ENCODE data around the gene MIDN.

MIDN gene

GRCh38 chr19:1220976-1221903, 27.1 kb upstream of the MIDN start:
- no peak for DNase-seq (ENCODE audit: low read depth)

GRCh38 chr19:1221904-1222255, 26.5 kb upstream of the MIDN start:
- DNase-seq (ENCODE audit: low read depth): no peak

DNA sequence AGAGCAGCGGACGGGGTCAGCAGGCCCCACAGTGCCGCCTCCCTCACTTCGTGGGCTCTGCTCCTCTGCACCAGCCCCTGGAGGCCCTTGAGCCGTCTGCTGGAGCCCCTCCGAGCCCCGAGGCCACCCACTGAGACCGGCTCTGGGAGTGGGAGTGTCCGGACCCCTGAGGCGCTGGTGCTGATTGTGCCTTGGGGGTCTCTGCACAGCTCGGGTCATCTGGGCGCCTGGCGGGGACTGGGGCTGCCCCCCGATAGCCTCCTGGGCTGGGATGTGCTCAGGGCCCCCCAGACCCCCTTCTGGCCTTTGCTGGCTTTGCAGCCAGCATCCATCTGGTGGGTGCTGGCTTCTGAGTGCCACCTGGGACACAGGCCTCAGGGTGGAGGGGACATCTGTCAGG, 26.0 kb upstream of the MIDN start:
- no peak for DNase-seq (ENCODE audit: low read depth)

GRCh38 chr19:1223018-1223855, 25.1 kb upstream of the MIDN start:
- no peak for DNase-seq (ENCODE audit: low read depth)

DNA sequence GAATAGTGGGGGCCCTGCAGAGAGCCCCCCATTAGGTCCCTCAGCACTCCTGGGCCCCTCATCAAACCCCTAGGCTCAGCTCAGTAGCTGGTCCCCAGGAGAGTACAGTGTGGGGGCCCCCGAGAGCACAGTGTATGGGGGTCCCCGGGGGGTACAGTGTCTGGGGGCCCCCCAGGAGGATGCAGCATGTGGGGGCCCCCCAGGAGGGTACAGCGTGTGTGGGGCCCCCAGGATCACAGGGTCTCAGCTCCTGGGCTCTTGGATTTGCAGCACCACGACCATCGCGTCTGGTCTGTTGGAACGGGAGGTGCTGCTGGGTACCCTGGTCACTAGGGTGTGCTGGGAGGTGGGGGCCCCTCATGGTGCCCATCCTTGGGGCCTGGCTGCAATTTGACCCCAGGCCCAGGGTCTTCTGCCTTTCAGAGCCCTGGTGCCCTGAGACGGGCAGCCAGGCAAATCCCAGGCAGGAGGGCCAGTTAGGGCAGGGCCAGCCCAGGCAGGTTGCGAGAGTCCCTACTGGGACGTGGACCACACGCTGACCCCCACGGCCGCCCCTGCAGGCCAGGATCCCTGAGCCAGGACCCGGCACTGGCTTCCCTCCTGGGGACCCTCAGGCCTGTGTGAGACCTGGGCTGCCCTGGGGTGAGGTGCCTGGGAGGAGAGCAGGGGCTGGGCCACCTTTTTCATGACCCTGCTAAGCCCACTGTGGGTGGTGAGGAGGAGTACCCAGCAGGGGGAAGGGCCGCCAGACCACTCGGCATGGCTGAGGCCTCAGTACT, 24.1 kb upstream of the MIDN start:
- DNase-seq (ENCODE audit: low read depth): no peak

DNA sequence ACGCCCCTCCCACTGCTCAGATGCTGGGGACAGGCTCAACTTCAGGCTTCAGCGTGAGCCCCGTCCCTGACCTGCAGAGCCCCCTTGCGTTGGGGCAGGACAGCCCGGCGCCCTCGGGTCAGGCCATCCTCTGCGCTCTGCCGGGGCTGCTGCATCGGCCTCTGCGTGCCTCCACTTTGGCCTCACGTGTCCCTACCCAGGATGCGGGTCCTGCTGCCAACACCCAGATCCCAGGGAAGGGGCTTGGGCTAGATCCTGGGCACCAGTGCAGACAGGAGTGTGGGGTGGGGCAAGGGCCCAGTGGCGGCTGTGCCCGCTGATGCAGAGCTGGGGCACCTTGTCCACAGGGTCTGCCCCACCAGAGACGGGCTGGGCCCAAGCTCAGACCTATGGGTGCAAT, 23.5 kb upstream of the MIDN start:
- no peak for DNase-seq (ENCODE audit: low read depth)

DNA sequence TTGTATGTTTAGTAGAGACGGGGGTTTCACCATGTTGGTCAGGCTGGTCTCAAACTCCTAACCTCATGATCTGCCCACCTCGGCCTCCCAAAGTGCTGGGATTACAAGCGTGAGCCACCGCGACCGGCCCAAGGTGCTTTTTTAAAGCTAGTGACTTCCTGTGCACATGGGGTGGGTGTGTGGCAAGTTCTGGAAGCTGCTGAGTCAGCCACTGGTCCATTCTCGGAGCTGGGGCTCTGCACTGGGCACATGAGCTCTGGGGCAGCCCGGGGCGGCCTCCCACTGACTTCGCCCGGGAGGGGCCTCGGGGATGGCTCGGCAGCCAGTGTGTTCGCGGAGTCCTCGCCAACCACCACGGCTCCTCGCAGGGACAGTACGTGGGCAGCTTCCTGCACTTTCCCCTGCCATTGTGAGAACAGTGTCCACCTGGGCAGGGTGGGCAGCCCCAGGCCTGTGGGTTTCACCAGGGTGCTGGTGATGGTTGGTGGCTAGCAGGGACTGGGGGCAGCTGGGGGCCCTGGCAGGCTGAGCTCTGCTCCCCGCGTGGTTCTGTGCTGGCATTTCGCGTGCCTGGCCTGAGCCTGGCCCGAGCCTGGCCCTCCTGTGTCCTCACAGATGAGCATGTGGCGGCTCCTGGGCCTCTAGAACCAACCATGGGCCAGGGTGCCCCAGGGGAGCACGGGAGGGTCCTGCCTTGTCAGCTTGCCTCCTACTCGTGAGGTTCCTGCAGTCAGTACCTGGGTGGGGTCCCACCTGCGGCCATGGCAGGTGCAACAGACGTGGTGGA, 22.8 kb upstream of the MIDN start:
- no peak for DNase-seq (ENCODE audit: low read depth)

GRCh38 chr19:1226227-1226518, 22.2 kb upstream of the MIDN start:
- DNase-seq (ENCODE audit: low read depth): no peak

GRCh38 chr19:1226522-1227303, 21.7 kb upstream of the MIDN start:
- no peak for DNase-seq (ENCODE audit: low read depth)

DNA sequence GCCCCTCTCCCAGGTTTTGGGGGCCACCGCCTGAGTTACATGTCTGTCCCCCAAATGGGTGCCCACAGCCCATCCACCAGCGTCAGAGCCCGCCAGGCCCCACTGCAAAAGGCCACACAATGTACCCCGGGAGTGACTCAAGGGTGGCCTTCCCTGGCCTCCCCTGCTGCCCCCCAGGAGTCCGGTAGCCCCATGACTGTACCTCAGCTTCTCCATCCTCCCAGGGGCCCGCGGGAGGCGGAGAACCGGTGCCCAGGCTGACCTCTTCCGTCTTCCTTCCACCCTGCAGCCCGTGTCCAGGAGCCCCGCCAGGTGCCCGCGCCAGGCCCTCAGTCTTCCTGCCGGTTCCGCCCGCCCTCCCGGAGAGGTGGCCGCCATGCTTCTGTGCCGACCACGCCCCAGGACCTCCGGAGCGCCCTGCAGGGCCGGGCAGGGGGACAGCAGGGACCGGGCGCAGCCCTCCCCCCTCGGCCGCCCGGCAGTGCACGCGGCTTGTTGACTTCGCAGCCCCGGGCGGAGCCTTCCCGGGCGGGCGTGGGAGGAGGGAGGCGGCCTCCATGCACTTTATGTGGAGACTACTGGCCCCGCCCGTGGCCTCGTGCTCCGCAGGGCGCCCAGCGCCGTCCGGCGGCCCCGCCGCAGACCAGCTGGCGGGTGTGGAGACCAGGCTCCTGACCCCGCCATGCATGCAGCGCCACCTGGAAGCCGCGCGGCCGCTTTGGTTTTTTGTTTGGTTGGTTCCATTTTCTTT, 20.9 kb upstream of the MIDN start:
- DNase-seq (ENCODE audit: low read depth): no peak

GRCh38 chr19:1228161-1228957, 20.0 kb upstream of the MIDN start:
- DNase-seq (ENCODE audit: low read depth): no peak

DNA sequence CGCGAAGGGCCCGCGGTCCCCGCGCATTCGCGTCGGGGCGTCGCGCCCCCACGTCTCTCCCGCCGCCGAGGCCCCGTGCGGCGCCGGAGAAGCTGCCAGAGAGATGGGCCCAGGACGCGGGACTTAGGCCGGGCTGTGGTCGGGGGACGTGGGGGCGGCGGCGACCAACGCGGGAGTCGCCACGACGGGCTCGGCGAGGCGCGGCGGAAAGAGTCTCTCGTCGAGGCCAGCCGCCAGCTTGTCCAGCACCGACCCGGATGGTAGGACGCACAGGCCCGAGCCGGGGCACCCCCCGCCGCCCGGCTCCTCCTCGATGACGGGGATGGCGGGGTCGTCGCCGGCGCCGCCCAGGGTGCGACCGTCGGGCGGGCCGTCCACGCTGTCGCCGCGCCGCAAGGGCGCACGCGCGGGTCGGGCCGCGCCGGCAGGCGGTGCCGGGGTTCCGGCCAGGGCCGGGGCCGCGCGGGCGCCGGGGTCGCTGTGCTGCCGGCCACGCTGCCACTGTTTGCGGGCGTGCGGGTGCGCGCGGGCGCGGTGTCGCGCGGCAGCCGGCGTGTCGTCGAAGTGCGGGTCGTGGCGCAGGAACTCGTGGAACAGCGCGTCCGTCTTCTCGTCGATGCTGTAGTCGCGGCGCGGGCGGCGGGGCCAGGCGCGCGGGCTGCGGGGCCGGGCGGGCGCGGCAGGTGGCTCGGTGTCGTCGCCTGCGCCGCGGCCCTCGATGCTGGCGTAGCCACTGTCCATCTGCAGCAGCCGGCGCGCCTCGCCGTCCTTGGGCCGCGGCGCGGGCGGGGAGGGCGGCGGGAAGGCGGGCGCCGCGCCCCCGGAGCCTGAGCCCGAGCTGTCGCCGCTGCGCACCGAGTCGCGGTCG, 19.1 kb upstream of the MIDN start:
- no peak for DNase-seq (ENCODE audit: low read depth)

DNA sequence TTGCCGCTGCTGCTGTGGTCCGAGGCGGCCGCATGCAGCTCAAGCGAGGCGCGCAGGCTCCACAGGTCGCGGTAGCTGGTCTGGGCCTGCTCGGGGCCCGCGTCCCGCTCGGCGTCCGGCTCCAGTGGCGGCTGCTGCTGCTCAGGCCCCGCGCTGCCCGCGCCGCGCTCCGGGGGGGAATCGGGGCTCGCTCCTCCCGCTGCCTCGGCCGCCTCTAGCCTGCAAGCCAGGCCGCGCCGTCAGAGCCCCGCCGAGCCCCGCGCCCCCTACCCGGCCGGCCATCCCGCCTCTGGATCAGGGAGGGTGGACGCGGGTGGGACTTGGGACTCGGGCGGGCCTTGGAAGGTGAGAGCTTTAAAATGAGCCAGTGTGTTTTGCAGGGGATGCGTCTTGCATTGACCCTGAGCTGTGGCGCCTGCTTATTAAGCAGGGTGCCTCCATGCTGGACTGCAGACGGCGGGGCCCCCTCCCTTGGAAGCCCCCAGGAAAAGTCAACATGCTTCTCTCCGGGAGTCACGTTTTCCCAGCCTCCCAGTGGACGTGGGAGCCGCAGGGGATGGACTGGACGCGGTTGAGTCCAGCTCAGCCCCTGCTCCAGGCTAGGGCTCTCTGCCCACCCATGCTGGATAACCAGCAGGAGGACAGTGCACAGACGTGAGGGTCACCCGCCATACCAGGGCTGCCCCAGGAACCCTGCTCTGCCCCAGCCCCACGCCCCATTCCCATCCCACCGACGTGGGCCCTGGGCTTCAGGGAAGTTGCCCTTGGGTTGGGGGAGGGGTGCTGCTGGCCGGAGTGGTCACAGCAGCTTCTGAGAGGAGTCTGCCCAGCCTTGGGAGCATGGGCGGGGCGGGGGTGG, 18.2 kb upstream of the MIDN start:
- no peak for DNase-seq (ENCODE audit: low read depth)

- no peak for DNase-seq (ENCODE audit: low read depth)
Measured at GRCh38 chr19:1230783-1231489, 17.4 kb upstream of the MIDN start.

DNA sequence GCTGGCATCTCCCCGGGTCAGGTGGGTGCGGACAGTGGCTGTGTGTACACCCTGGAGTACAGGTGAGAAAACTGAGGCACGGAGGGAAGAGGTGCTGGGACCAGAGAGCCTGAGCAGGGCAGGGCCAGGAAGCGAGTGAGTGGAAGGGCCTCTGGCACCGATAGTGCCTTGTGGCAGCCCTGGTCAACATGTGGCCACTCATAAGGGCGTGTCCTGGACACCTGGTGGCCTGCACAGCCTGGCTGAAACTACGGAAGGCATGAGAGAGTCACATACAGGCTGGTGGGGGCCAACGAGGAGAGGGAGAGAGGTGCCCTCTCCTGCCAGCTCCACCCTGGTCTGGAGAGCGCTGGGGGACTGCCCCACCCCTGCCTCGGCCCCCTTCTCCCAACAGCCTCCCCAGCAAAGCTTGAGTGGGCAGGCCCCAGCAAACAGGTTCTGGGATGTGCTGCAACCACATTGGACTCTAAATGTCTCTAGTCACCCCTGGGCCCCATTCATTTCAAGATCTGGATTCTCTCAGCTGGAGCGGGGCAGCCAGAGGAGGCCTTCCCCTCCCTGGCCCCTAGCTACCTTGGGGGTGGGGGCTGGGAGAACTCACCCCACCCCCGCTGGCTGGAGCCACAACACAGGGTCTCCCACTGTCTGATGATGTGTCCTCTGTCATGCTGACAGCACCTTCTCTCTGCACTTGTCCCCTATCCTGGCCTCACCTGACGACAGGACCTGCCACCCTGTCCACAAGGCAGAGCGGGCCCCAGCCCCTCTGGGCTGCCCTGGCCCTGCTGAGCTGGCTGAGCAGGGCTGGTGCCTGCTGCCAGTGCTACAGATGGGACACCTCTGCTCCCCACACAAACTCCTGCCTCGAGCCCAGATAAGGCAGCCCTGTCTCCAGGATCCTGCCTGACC, 16.4 kb upstream of the MIDN start:
- DNase-seq (ENCODE audit: low read depth): no peak

GRCh38 chr19:1232652-1233072, 15.7 kb upstream of the MIDN start:
- no peak for DNase-seq (ENCODE audit: low read depth)

Measured in CMK (cell line).